WTC11 (cell line): ENCODE measurements around the gene CDCA4. TPM values are rescaled to one million over a fixed set of nuclear protein-coding genes. Genes with fewer than 3 reads are reported as not detected.

Source experiments
- ATAC-seq: fragments of 200-7000 bp; cut with Tn5 transposase; 2 replicates; pipeline ENCODE4 v1.10.0; 2021; ENCODE audit warnings: mild to moderate bottlenecking, moderate library complexity
- CTCF ChIA-PET: fragments of 300-600 bp; sonication (Branson Sonifier 250); formaldehyde crosslinking; loops from one replicate; lab custom pipeline; 2021; ENCODE audit warnings: antibody characterized with exemption; lab: Charles Lee
- POLR2A ChIA-PET: fragments of 350-600 bp; sonication (Branson Sonifier 250); formaldehyde crosslinking; loops from one replicate; lab custom pipeline; 2021; ENCODE audit warnings: antibody characterized with exemption; lab: Charles Lee
- DNase-seq: peaks from one replicate; pipeline ENCODE4 v3.0.0; 2021; ENCODE audit warnings: low spot score
- H3K27ac Mint-ChIP-seq: 2 replicates; pipeline ENCODE4 v1.8.0; 2021; ENCODE audit warnings: mixed read lengths
- H3K27me3 Mint-ChIP-seq: 2 replicates; pipeline ENCODE4 v1.8.0; 2021; ENCODE audit warnings: low read depth, mild to moderate bottlenecking, moderate library complexity, mixed read lengths
- H3K36me3 Mint-ChIP-seq: 2 replicates; pipeline ENCODE4 v1.8.0; 2021; ENCODE audit warnings: mixed read lengths
- H3K4me1 Mint-ChIP-seq: 2 replicates; pipeline ENCODE4 v1.8.0; 2022; ENCODE audit warnings: mixed read lengths
- H3K4me3 Mint-ChIP-seq: 2 replicates; pipeline ENCODE4 v1.8.0; 2021; ENCODE audit warnings: mild to moderate bottlenecking, moderate library complexity, mixed read lengths
- H3K9me3 Mint-ChIP-seq: 2 replicates; pipeline ENCODE4 v1.8.0; 2021; ENCODE audit warnings: mixed read lengths
- CREB1 ChIP-seq: sonication (generic); formaldehyde crosslinking; IDR thresholded peaks from 2 replicates; pipeline ENCODE4 v1.8.0; 2023; ENCODE audit warnings: mild to moderate bottlenecking, missing genetic modification reagents
- ESRRA ChIP-seq: sonication (generic); formaldehyde crosslinking; IDR thresholded peaks from 2 replicates; pipeline ENCODE4 v1.8.1; 2022; ENCODE audit warnings: mild to moderate bottlenecking, missing genetic modification reagents, borderline replicate concordance
- FOXJ3 ChIP-seq: sonication (generic); formaldehyde crosslinking; IDR thresholded peaks from 2 replicates; pipeline ENCODE4 v1.9.0; 2021; ENCODE audit warnings: missing genetic modification reagents, mild to moderate bottlenecking, borderline replicate concordance
- FOXP1 ChIP-seq: sonication (generic); formaldehyde crosslinking; IDR thresholded peaks from 2 replicates; pipeline ENCODE4 v1.8.0; 2022; ENCODE audit warnings: missing genetic modification reagents, mild to moderate bottlenecking, moderate library complexity, borderline replicate concordance
- GTF2I ChIP-seq: fragments of 250-450 bp; sonication (Bioruptor Pico); conservative IDR thresholded peaks from 2 replicates; pipeline ENCODE4 v1.4.0; 2021; ENCODE audit warnings: mild to moderate bottlenecking
- KAT7 ChIP-seq: sonication (generic); formaldehyde crosslinking; IDR thresholded peaks from 2 replicates; pipeline ENCODE4 v1.8.1; 2023; ENCODE audit warnings: missing genetic modification reagents, mild to moderate bottlenecking, borderline replicate concordance
- RORB ChIP-seq: fragments of 250-450 bp; sonication (Bioruptor Pico); IDR thresholded peaks from 2 replicates; pipeline ENCODE4 v1.9.0; 2021; ENCODE audit warnings: mild to moderate bottlenecking
- SP1 ChIP-seq: sonication (generic); formaldehyde crosslinking; conservative IDR thresholded peaks from 2 replicates; pipeline ENCODE4 v1.8.1; 2022; ENCODE audit warnings: missing genetic modification reagents
- STAT6 ChIP-seq: sonication (generic); formaldehyde crosslinking; conservative IDR thresholded peaks from 2 replicates; pipeline ENCODE4 v1.8.1; 2023; ENCODE audit warnings: mild to moderate bottlenecking, low read depth, missing genetic modification reagents, moderate library complexity
- TEAD1 ChIP-seq: sonication (generic); formaldehyde crosslinking; IDR thresholded peaks from 2 replicates; pipeline ENCODE4 v1.8.0; 2022; ENCODE audit warnings: mild to moderate bottlenecking, missing genetic modification reagents
- ZNF121 ChIP-seq: sonication (generic); formaldehyde crosslinking; IDR thresholded peaks from 2 replicates; pipeline ENCODE4 v1.8.0; 2023; ENCODE audit warnings: missing genetic modification reagents
- ZNF396 ChIP-seq: fragments of 250-450 bp; sonication (Bioruptor Pico); IDR thresholded peaks from 2 replicates; pipeline ENCODE4 v1.8.0; 2021; ENCODE audit warnings: mild to moderate bottlenecking, moderate library complexity, borderline replicate concordance
- ZNF416 ChIP-seq: fragments of 250-450 bp; sonication (Bioruptor Pico); IDR thresholded peaks from 2 replicates; pipeline ENCODE4 v1.9.0; 2021; ENCODE audit warnings: mild to moderate bottlenecking, inconsistent platforms
- total RNA-seq: library from RNA; stranded (reverse); gene quantifications from 3 replicates; pipeline ENCODE4 v1.2.3, GENCODE V29; 2021
- TF ChIP-seq, protein P1 (sequence below): fragments of 250-450 bp; sonication (Bioruptor Pico); conservative IDR thresholded peaks from 2 replicates; pipeline ENCODE4 v1.9.0; 2021; ENCODE audit warnings: mild to moderate bottlenecking
- TF ChIP-seq, protein P2 (sequence below): sonication (generic); formaldehyde crosslinking; IDR thresholded peaks from 2 replicates; pipeline ENCODE4 v1.8.1; 2023; ENCODE audit warnings: mild to moderate bottlenecking, missing genetic modification reagents
- TF ChIP-seq, protein P3 (sequence below): sonication (generic); formaldehyde crosslinking; IDR thresholded peaks from 2 replicates; pipeline ENCODE4 v1.8.0; 2022; ENCODE audit warnings: mild to moderate bottlenecking, missing genetic modification reagents
- TF ChIP-seq, protein P4 (sequence below): fragments of 200-600 bp; IDR thresholded peaks from 2 replicates; pipeline ENCODE4 v1.8.0; 2022; ENCODE audit warnings: antibody characterized with exemption
- TF ChIP-seq, protein P5 (sequence below): fragments of 250-450 bp; sonication (Bioruptor Pico); IDR thresholded peaks from 2 replicates; pipeline ENCODE4 v2.1.2; 2022; ENCODE audit warnings: mild to moderate bottlenecking, moderate library complexity

CDCA4 gene
- total RNA-seq, 1 experiment from 2014 or later, result 63.3 TPM

- no peak for TF ChIP-seq FOXJ3 (CRISPR knock-in tag)
- no peak for TF ChIP-seq SP1 (CRISPR knock-in tag)
- no peak for TF ChIP-seq ZNF416 (CRISPR knock-in tag)
- TF ChIP-seq, protein P1, sequence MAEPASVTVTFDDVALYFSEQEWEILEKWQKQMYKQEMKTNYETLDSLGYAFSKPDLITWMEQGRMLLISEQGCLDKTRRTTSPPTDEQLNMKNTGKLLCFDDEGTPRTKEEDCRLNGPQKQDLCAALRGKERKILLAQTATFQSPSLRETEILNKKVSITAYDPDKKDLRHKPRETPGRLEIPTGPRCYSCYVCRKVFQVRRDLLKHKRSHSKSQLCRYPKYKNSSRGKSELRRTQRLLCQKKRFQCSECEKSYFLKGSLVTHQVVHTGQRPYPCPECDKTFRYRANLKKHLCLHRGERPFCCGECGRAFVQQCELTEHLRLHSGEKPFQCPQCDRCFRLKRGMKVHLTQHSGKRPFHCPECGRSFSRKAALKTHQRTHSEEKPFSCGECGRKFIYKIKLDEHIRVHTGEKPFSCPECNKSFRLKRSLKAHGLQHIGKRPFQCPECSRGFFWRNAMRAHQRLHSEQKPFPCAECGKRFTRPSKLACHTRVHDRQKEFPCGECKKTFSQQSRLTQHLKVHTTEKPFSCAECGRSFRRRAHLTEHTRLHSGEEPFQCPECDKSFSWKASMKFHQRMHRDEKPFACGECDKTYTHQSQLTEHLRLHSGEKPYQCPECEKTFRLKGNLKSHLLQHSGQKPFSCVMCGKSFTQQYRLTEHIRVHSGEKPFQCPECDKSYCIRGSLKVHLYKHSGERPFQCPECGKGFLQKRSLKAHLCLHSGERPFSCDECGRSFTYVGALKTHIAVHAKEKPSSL (CRISPR knock-in tag), result no peak
- TF ChIP-seq, protein P2, sequence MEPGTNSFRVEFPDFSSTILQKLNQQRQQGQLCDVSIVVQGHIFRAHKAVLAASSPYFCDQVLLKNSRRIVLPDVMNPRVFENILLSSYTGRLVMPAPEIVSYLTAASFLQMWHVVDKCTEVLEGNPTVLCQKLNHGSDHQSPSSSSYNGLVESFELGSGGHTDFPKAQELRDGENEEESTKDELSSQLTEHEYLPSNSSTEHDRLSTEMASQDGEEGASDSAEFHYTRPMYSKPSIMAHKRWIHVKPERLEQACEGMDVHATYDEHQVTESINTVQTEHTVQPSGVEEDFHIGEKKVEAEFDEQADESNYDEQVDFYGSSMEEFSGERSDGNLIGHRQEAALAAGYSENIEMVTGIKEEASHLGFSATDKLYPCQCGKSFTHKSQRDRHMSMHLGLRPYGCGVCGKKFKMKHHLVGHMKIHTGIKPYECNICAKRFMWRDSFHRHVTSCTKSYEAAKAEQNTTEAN (CRISPR knock-in tag), result 0 out of 2 replicates have a peak, but pooled peaks have one; percentile 34
- 0 out of 2 replicates have a peak, but pooled peaks have one; percentile 35 for TF ChIP-seq FOXP1 (CRISPR knock-in tag)
- TF ChIP-seq ZNF121 (CRISPR knock-in tag), result no peak
- Mint-ChIP-seq H3K36me3 (peaks cover 14% of the 10 kb centered on the region), H3K4me1 (peaks cover 56% of the 10 kb centered on the region), H3K4me3 (peak overlapping the region; percentile 87), H3K9me3 (no peaks in the 10 kb centered on the region), H3K27me3 (no peaks in the 10 kb centered on the region; the same call in 1 of the 2 replicates), H3K27ac (peak overlapping the region; percentile 63)
- ChIA-PET CTCF (interaction anchor here (0.9 to 3.1 kb wide), 7 partner anchors 10 to 87 kb away, joined by 3 to 21 read pairs (median 3); no protein-coding TSS in a partner anchor), POLR2A (interaction anchor here (0.6 kb wide), 1 partner anchor 98 kb away, joined by 3 read pairs; no protein-coding TSS in a partner anchor)
- ATAC-seq (peak; percentile 7), DNase-seq (peak; percentile 60)
Observed at GRCh38 chr14:105021656-105022275, 883 bp upstream of the CDCA4 start.

DNA sequence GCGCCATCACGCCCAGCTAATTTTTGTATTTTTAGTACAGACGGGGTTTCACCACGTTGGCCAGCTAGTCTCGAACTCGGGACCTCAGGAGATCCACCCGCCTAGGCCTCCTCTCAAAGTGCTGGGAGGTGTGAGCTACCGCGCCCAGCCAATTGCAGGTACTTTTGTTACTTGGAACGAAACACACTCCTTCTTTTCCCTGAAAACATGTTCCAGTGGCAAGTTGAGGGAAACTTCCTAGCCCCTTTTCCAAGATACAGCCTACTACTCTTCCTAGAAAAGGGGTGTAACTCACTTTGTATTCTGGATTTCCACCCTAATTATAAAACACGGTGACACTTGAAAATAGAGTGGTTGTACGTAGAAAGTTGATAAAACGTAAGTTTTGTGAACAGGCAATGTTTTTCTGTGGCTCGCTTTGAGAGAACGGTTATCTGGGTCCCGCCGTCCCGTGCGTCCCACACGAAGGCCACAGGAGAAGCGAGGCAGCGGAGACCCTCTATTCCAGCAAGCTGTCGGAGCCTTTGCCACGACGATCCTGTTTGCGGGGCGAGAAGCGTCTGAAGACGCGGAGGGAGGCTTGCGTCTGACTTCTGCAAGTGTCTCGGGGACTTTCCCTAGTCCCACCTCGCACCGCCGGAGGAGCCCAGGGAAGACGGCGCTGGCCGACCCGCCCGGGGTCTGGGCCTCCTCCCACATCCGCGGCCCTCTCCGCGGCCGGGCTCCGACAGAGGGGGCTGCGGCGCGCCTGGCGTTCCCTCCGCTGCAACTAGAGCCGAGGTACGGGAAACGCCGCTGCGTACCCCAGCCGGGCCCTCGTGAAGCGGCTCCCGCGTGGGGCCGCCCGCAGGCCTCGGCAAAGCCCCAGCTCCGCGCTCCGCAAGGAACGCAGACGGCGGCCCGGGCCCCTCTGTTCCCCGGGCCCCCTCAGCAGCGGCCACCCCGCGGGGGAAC is 745 bp downstream of the CDCA4 start:
- Mint-ChIP-seq H3K4me1 (peaks cover 72% of the 10 kb centered on the region), H3K36me3 (peaks cover 15% of the 10 kb centered on the region), H3K9me3 (no peaks in the 10 kb centered on the region), H3K27me3 (no peaks in the 10 kb centered on the region), H3K4me3 (peak overlapping the region; percentile 88), H3K27ac (peak overlapping the region; percentile 73)
- CTCF ChIA-PET, result interaction anchor here (0.9 to 3.1 kb wide), 12 partner anchors 11 to 461 kb away, joined by 3 to 21 read pairs (median 4); no protein-coding TSS in a partner anchor
- ATAC-seq (peak; percentile 3; the same call in 1 of the 2 replicates), DNase-seq (peak; percentile 52)
- POLR2A ChIA-PET, result no interaction called here
- no peak for TF ChIP-seq CREB1
- TF ChIP-seq KAT7, result no peak
- TF ChIP-seq, protein P3, sequence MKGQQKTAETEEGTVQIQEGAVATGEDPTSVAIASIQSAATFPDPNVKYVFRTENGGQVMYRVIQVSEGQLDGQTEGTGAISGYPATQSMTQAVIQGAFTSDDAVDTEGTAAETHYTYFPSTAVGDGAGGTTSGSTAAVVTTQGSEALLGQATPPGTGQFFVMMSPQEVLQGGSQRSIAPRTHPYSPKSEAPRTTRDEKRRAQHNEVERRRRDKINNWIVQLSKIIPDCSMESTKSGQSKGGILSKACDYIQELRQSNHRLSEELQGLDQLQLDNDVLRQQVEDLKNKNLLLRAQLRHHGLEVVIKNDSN (CRISPR knock-in tag), result no peak
- TF ChIP-seq TEAD1 (CRISPR knock-in tag), result no peak
- no peak for TF ChIP-seq GTF2I (CRISPR knock-in tag)
- no peak for TF ChIP-seq ZNF416 (CRISPR knock-in tag)
- no peak for TF ChIP-seq RORB (CRISPR knock-in tag)
- no peak for TF ChIP-seq ESRRA (CRISPR knock-in tag)
- no peak for TF ChIP-seq STAT6
- no peak for TF ChIP-seq ZNF396 (CRISPR knock-in tag)
- TF ChIP-seq, protein P4, sequence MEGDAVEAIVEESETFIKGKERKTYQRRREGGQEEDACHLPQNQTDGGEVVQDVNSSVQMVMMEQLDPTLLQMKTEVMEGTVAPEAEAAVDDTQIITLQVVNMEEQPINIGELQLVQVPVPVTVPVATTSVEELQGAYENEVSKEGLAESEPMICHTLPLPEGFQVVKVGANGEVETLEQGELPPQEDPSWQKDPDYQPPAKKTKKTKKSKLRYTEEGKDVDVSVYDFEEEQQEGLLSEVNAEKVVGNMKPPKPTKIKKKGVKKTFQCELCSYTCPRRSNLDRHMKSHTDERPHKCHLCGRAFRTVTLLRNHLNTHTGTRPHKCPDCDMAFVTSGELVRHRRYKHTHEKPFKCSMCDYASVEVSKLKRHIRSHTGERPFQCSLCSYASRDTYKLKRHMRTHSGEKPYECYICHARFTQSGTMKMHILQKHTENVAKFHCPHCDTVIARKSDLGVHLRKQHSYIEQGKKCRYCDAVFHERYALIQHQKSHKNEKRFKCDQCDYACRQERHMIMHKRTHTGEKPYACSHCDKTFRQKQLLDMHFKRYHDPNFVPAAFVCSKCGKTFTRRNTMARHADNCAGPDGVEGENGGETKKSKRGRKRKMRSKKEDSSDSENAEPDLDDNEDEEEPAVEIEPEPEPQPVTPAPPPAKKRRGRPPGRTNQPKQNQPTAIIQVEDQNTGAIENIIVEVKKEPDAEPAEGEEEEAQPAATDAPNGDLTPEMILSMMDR, result no peak
- TF ChIP-seq, protein P5, sequence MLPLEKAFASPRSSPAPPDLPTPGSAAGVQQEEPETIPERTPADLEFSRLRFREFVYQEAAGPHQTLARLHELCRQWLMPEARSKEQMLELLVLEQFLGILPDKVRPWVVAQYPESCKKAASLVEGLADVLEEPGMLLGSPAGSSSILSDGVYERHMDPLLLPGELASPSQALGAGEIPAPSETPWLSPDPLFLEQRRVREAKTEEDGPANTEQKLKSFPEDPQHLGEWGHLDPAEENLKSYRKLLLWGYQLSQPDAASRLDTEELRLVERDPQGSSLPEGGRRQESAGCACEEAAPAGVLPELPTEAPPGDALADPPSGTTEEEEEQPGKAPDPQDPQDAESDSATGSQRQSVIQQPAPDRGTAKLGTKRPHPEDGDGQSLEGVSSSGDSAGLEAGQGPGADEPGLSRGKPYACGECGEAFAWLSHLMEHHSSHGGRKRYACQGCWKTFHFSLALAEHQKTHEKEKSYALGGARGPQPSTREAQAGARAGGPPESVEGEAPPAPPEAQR (CRISPR knock-in tag), result no peak
